HG02840 (cell line): ENCODE measurements around the gene LY6G6F.

Experiments
- ATAC-seq: cut with Tn5 transposase; IDR thresholded peaks from one replicate; pipeline ENCODE4 v1.9.1; 2021; ENCODE audit warnings: mild to moderate bottlenecking, moderate library complexity, moderate number of reproducible peaks; ENCODE audit not compliant: unreplicated experiment, low FRiP score

Gene LY6G6F

GRCh38 chr6:31737315-31737990, 30.8 kb downstream of the LY6G6F start:
- no peak for ATAC-seq

GRCh38 chr6:31737991-31738979, 31.6 kb downstream of the LY6G6F start:
- ATAC-seq, result no peak

DNA sequence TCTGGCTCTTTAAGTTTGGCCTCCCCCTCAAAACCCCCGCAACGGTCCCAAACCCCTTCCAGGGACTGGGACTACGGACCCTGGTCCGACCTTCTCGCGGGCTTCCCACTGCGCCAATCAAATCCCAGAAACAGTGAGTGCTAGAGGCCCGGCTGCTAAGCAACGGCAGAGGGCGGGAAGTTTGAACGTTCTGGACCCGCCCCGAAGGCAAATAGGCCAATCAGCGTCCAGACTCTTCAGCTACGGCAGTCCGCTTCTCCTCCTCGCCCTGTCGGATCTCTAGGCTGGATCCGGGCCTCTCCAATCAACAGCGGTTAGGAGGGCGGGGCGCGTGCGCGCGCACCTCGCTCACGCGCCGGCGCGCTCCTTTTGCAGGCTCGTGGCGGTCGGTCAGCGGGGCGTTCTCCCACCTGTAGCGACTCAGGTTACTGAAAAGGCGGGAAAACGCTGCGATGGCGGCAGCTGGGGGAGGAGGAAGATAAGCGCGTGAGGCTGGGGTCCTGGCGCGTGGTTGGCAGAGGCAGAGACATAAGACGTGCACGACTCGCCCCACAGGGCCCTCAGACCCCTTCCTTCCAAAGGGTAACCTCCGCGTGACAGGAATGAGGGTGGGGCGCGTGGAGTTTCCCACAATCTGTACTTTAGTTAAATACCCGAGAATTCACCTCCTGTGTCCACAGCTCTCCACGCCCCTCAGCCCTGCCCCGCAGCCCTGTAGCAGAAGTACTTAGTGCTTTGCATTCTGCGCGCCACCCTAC, 33.2 kb downstream of the LY6G6F start, which contains the start of gene MSH5:
Gene MSH5 (plus strand): TSS at position 367 of the 758 bp plus-strand sequence. CDS start 462 bp downstream, outside the sequence.
- ATAC-seq, result peak; percentile 69

- ATAC-seq, result no peak
Measured at GRCh38 chr6:31740397-31741223, 33.9 kb downstream of the LY6G6F start.

- no peak for ATAC-seq
Measured at GRCh38 chr6:31741815-31742214, 35.1 kb downstream of the LY6G6F start.

DNA sequence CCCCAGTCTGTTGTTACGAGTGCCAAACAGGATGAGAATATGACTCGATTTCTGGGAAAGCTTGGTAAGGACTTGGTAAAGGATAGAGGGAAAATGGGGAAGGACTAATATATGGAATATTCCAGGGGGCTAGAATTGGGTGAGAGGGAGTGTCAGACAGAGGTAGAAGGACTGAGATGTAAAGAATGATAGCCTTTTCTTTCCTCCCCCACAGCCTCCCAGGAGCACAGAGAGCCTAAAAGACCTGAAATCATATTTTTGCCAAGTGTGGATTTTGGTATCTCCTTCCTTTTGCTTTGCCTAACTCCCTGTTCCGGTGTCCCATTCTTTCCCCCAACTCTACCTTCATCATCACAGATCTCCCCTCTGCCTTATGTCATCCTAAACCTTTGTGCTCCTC, 36.2 kb downstream of the LY6G6F start:
- ATAC-seq, result no peak

- no peak for ATAC-seq
Measured at GRCh38 chr6:31744422-31744821, 37.8 kb downstream of the LY6G6F start.

GRCh38 chr6:31749301-31750036, 42.8 kb downstream of the LY6G6F start:
- ATAC-seq, result no peak

- no peak for ATAC-seq
Measured at GRCh38 chr6:31750411-31751022, 43.9 kb downstream of the LY6G6F start.

GRCh38 chr6:31752739-31753319, 46.2 kb downstream of the LY6G6F start:
- ATAC-seq, result no peak

GRCh38 chr6:31758281-31758680, 51.6 kb downstream of the LY6G6F start:
- ATAC-seq, result no peak
